NCI-H1092 (cell line): ENCODE data around the gene IGFALS.

Source experiments
- DNase-seq: peaks from one replicate; lab custom pipeline; 2025; lab: John Stamatoyannopoulos, UW

IGFALS gene

DNA sequence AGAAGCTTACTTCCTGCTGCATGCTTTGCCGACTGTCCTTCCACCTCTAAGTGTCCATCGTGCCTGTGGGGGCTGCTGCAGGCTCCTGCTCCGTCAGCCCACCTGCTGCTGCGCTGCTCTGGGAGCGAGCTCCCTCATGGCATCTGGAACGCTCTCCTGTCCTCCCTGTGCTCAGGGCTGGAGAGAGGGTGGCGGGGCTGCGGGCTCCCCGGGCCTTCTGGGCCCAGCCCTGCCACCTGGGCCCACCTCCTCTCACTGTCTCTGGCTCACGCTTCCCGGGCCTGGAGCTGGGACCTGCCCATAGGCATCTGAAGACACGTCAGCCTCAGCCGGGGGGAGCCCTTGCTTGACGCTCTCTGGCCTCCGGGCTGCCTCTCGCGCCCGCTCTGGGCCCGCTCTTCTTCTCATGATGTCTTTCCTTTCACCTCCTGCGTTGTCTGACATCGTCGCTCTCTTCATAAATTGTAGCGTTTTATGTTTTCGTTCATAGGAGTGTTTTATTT lies 49.1 kb downstream of the IGFALS start:
- no peak for DNase-seq

DNA sequence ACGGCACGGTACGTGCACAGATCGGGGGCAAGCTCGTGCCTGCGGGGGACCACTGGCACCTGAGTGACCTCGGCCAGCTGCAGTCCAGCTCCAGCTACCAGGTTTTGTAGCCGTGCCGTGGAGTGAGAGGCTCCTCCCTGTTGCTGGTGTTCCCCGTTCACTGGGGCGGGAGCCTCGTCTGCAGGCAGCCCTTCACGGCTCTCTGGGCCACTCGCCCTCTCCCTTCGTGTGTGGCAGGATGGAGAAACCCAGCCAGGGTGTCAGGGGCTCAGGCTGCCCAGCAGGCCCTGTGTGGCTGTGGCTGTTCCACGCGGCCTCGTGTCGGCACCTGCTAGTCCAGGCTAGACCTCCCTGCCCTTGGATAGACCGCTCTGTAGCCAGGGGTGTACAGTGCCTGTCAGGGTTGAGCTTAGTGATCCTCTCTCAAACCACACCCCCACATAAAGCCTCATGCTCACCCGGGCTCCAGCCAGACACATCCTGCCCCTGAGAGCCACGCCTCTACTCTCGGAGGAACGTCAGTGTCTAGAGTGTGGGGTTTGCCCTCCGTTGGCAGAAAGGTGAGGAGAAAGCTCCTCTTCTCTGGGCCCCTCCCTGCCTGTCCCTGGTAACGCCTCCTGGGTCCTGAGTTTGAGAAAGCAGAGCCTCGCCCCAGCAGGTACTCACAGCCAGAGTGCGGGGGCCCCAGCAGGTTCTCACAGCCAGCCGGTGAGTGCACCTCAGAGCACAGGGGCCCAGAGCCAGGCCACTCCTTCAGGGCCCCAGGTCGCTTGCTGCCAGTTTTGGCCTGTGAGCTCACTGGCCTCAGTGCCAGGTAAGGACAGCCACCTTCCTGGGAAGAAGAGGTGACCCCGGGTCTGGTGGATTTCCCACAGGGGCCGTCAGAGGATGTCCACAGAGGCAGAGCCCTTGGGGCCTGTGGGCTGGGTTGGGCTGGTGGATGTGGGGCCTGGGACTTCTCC lies 49.8 kb downstream of the IGFALS start:
- DNase-seq, result no peak

DNA sequence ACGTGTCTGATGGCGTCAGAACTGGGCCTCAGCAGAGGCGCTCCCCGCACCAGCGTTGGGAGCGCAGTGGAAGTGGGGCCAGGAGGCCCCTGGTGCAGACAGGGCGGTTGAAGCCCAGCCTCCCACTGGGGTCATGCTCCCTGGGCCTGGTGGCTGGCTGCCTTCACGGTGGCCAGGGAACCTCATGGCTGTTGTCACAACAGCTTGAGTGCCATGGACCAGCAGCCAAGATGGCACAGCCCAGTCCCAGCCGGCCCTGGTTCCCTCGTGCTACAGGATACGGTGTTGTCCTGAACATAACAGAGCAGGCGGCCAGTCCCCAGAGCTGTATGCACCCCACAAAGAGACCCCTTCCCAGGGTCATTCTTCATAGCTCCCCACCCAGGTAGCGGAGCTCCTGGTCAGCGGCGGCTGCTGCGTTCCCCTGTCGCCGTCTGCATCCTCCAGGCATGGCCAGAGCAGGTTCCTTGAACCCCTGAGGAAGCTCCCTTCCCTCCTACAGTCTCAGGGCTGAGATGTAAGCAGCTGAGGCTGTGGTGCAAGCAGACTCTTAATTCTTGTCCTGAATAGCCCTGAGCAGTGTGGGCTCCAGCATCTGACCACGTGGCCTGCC lies 51.8 kb downstream of the IGFALS start:
- no peak for DNase-seq

DNA sequence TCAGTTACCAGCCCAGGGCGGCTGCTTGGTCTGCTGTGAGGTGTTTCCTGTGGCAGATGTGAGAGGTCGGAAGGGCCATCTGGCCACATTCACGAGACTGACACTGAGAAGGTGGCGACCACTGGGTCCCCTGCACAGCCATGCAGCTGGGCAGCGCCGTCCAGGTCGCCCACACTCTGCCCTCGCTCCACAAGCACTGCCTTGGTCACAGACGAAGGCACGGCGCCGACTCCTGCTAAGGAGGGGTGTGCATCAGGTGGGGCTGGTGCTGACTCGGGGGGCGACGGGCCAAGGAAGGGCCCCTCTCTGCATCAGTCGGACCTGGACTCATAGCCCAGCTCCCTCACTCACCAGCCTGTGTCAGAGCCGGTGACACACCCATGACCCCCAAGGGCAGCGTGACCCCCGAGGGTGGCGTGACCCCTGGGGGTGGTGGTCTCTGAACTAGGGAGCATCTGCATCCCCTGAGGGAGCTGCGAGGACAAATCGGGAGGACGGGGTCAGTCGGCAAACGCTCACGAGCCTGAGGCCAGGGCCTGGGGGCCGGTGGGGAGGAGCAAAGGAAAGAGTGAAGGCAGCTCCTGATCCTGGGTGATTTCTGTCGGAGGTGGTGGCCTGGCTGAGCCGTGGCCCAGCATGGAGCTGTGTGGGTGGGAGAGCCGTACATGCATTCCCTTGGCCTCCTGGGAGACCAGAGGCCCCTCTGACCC lies 52.6 kb downstream of the IGFALS start:
- DNase-seq, result no peak
